ENCODE measurements around the gene KCNIP3.

DNA sequence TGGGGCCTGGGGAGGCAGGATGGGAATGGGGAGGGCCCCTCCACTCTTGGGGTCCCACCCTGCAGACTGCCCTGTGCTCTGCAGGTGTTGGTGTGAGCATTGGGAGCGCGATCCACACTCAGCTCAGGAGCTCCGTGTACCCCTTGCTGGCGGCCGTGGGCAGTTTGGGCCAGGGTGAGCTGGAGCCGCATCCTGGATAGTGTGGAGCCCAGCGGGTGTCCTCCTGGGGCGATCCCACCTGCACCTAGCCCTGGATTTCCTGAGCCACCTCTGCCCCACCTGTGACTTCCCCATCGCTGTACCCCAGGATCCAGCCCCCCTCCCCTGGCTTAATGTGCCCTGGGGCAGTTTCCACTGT, 20.3 kb upstream of the KCNIP3 start:
- TF ChIP-seq FOXK2 (IDR thresholded peaks at IDR 0.05) (no peak), ARNT (IDR thresholded peaks at IDR 0.05) (no peak), CTBP1 (IDR thresholded peaks at IDR 0.05; ENCODE audit: borderline replicate concordance) (no peak), PKNOX1 (IDR thresholded peaks at IDR 0.05) (no peak), BHLHE40 (IDR thresholded peaks at IDR 0.05; ENCODE audit: borderline replicate concordance) (no peak), SUZ12 (IDR thresholded peaks at IDR 0.05) (no peak), HDGF (IDR thresholded peaks at IDR 0.05; ENCODE audit: borderline replicate concordance) (no peak), FOXA1 (IDR thresholded peaks at IDR 0.05) (no peak)
